Liver (tissue), 9 donors: ENCODE results near the gene AUP1. TPM values are rescaled to one million over a fixed set of nuclear protein-coding genes. Genes with fewer than 3 reads are reported as not detected.
A peak's percentile ranks its signal among the peaks of the same experiment; 100 is the strongest.

ENCODE experiments used
- DNase-seq: peaks from one replicate; pipeline ENCODE4 v3.0.0-alpha.2; 2017; ENCODE audit warnings: low spot score
- H3K27ac ChIP-seq, 2 donors: one replicate each; pipeline ENCODE4 v1.7.0; 2013; ENCODE audit warnings: inconsistent platforms in 2 of 2, low read length in 2 of 2, control low read depth in 1 of 2, low read depth in 1 of 2, mild to moderate bottlenecking in 1 of 2
- H3K27me3 ChIP-seq, 4 donors: one replicate each; pipeline versions ENCODE4 v1.6.1 to v1.7.0; 2013; ENCODE audit warnings: low read length in 3 of 4, inconsistent platforms in 1 of 4, mild to moderate bottlenecking in 1 of 4, moderate library complexity in 1 of 4; ENCODE audit not compliant: control insufficient read depth in 4 of 4, insufficient read depth in 4 of 4
- H3K36me3 ChIP-seq, 4 donors: one replicate each; pipeline versions ENCODE4 v1.6.1 to v1.7.0; 2013; ENCODE audit warnings: low read length in 3 of 4, mild to moderate bottlenecking in 3 of 4, low read depth in 1 of 4, moderate library complexity in 1 of 4; ENCODE audit not compliant: control insufficient read depth in 4 of 4, insufficient read depth in 3 of 4
- H3K4me1 ChIP-seq, 4 donors: one replicate each; pipeline versions ENCODE4 v1.6.1 to v1.7.0; 2013; ENCODE audit warnings: low read length in 3 of 4, mild to moderate bottlenecking in 3 of 4, moderate library complexity in 1 of 4; ENCODE audit not compliant: control insufficient read depth in 4 of 4, insufficient read depth in 4 of 4
- H3K4me3 ChIP-seq, 3 donors: one replicate each; pipeline versions ENCODE4 v1.6.1 to v1.7.0; 2013; ENCODE audit warnings: low read length in 3 of 3, control low read depth in 1 of 3, low read depth in 1 of 3, mild to moderate bottlenecking in 1 of 3
- H3K9ac ChIP-seq, 2 donors: one replicate each; pipeline ENCODE4 v1.7.0; 2013; ENCODE audit warnings: low read length in 2 of 2, mild to moderate bottlenecking in 2 of 2, moderate library complexity in 2 of 2, control low read depth in 1 of 2, low read depth in 1 of 2
- H3K9me3 ChIP-seq, 4 donors: one replicate each; pipeline versions ENCODE4 v1.6.1 to v1.7.0; 2013; ENCODE audit warnings: low read length in 3 of 4; ENCODE audit not compliant: control insufficient read depth in 4 of 4
- CTCF ChIP-seq: fragments of 150-350 bp; IDR thresholded peaks from 2 replicates; pipeline ENCODE4 v1.5.1; 2017; ENCODE audit warnings: improper control_type of control experiment, low read depth, low read length; ENCODE audit not compliant: missing input control
- EGR1 ChIP-seq, 2 donors: IDR thresholded peaks; 2 replicates each; pipeline ENCODE4 v1.6.1; 2016 to 2018; ENCODE audit warnings: antibody characterized with exemption in 2 of 2, low read depth in 2 of 2
- FOXA1 ChIP-seq: IDR thresholded peaks from 2 replicates; pipeline ENCODE4 v1.6.1; 2016; ENCODE audit warnings: antibody characterized with exemption
- FOXA2 ChIP-seq: IDR thresholded peaks from 2 replicates; pipeline ENCODE4 v1.6.1; 2016; ENCODE audit warnings: antibody characterized with exemption
- GABPA ChIP-seq, 2 donors: IDR thresholded peaks in 1 of 2; conservative IDR thresholded peaks in 1 of 2; 2 replicates each; pipeline ENCODE4 v1.6.1; 2016; ENCODE audit warnings: antibody characterized with exemption in 2 of 2, mild to moderate bottlenecking in 1 of 2, moderate library complexity in 1 of 2
- HNF4A ChIP-seq, 2 donors: conservative IDR thresholded peaks; 2 replicates each; pipeline ENCODE4 v1.6.1; 2016; ENCODE audit warnings: antibody characterized with exemption in 2 of 2, mild to moderate bottlenecking in 2 of 2
- HNF4G ChIP-seq: IDR thresholded peaks from 2 replicates; pipeline ENCODE4 v1.6.1; 2016; ENCODE audit warnings: antibody characterized with exemption
- JUND ChIP-seq, 2 donors: IDR thresholded peaks; 2 replicates each; pipeline ENCODE4 v1.6.1; 2016; ENCODE audit warnings: antibody characterized with exemption in 2 of 2
- NR2F2 ChIP-seq: IDR thresholded peaks from 2 replicates; pipeline ENCODE4 v1.6.1; 2016; ENCODE audit warnings: antibody characterized with exemption
- RAD21 ChIP-seq, 2 donors: IDR thresholded peaks; 2 replicates each; pipeline ENCODE4 v1.6.1; 2016; ENCODE audit warnings: antibody characterized with exemption in 2 of 2, mild to moderate bottlenecking in 2 of 2
- RXRA ChIP-seq, 2 donors: IDR thresholded peaks; 2 replicates each; pipeline ENCODE4 v1.6.1; 2017 to 2018; ENCODE audit warnings: antibody characterized with exemption in 2 of 2, mild to moderate bottlenecking in 1 of 2
- SP1 ChIP-seq: IDR thresholded peaks from 2 replicates; pipeline ENCODE4 v1.6.1; 2018; ENCODE audit warnings: antibody characterized with exemption, mild to moderate bottlenecking
- TAF1 ChIP-seq: conservative IDR thresholded peaks from 2 replicates; pipeline ENCODE4 v1.6.1; 2016; ENCODE audit warnings: antibody characterized with exemption, mild to moderate bottlenecking
- YY1 ChIP-seq: IDR thresholded peaks from 2 replicates; pipeline ENCODE4 v1.6.1; 2016; ENCODE audit warnings: antibody characterized with exemption, mild to moderate bottlenecking
- ZBTB33 ChIP-seq: IDR thresholded peaks from 2 replicates; pipeline ENCODE4 v1.6.1; 2016; ENCODE audit warnings: antibody characterized with exemption
- WGBS: extraction: QIAGEN DNeasy Blood & Tissue Kit; methylation state at CpG from one replicate; pipeline ENCODE4 v1.1.7; 2013; 5-methylcytosine and 5-hydroxymethylcytosine counted together
- polyA plus RNA-seq, 2 donors: library from polyadenylated mRNA; stranded (reverse) in 1 of 2; unstranded in 1 of 2; fragments of 200-250 nt in 1 of 2; fragments of >200 nt in 1 of 2; fragmentation: Nextera tagmentation in 1 of 2; extraction: Ambion mirVana in 1 of 2; gene quantifications; one replicate each; pipeline versions ENCODE4 v1.2.1 to v1.2.3, GENCODE V29; 2013 to 2015
- total RNA-seq, 2 donors: library from RNA; depleted of rRNA; stranded (reverse); fragments of >200 nt; gene quantifications; one replicate each; pipeline ENCODE4 v1.2.3, GENCODE V29; 2014
- TF ChIP-seq, protein P1 (sequence below): IDR thresholded peaks from 2 replicates; pipeline ENCODE4 v1.6.1; 2016; ENCODE audit warnings: antibody characterized with exemption, mild to moderate bottlenecking
- TF ChIP-seq, protein P2 (sequence below): IDR thresholded peaks from 2 replicates; pipeline ENCODE4 v1.6.1; 2016; ENCODE audit warnings: antibody characterized with exemption
- TF ChIP-seq, protein P3 (sequence below): IDR thresholded peaks from 2 replicates; pipeline ENCODE4 v1.6.1; 2016; ENCODE audit warnings: antibody characterized with exemption
- donor health status: healthy.
- donor health status: healthy.
- donor health status: healthy.
- donor health status: healthy.
- donor health status: healthy.

AUP1 gene
- total and polyA plus RNA-seq, 4 donors, result 62.6 to 126 (median 109) TPM

DNA sequence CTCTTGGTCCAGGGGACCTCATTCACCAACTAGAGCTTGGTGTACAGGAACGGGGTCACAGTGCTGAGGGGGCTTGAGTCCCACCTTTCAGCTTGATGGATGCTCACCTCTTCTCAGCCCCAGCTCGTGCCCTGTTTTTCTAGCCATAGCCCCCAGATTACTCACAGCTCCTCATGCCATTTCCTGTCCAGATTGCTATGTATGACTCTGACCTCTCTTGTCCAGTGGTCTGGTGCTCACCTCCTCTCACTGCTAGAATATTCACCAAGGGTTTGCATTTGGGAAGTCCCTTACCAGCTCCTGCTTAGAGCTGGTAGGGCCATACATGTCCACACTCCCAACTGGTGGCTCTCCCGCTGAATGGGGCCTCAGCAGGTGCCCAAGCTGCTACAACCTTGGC is 36.0 kb downstream of the AUP1 start (continued):
- TF ChIP-seq, protein P1, sequence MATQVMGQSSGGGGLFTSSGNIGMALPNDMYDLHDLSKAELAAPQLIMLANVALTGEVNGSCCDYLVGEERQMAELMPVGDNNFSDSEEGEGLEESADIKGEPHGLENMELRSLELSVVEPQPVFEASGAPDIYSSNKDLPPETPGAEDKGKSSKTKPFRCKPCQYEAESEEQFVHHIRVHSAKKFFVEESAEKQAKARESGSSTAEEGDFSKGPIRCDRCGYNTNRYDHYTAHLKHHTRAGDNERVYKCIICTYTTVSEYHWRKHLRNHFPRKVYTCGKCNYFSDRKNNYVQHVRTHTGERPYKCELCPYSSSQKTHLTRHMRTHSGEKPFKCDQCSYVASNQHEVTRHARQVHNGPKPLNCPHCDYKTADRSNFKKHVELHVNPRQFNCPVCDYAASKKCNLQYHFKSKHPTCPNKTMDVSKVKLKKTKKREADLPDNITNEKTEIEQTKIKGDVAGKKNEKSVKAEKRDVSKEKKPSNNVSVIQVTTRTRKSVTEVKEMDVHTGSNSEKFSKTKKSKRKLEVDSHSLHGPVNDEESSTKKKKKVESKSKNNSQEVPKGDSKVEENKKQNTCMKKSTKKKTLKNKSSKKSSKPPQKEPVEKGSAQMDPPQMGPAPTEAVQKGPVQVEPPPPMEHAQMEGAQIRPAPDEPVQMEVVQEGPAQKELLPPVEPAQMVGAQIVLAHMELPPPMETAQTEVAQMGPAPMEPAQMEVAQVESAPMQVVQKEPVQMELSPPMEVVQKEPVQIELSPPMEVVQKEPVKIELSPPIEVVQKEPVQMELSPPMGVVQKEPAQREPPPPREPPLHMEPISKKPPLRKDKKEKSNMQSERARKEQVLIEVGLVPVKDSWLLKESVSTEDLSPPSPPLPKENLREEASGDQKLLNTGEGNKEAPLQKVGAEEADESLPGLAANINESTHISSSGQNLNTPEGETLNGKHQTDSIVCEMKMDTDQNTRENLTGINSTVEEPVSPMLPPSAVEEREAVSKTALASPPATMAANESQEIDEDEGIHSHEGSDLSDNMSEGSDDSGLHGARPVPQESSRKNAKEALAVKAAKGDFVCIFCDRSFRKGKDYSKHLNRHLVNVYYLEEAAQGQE, result no peak
- TF ChIP-seq FOXA2, result no peak

- Histone ChIP-seq H3K9me3 (no peaks in the 10 kb centered on the region), H3K36me3 (peaks cover 10 to 16% (median 14%) of the 10 kb centered on the region in 4 donors), H3K27ac (peak overlapping the region; percentile 4 to 57), H3K4me1 (peaks cover 38 to 82% (median 65%) of the 10 kb centered on the region in 4 donors), H3K27me3 (no peaks in the 10 kb centered on the region), H3K4me3 (no peak overlapping the region), H3K9ac (no peak overlapping the region)
- no peak for DNase-seq
- 45% methylated on average over 12 of the region's 12 CpGs for WGBS
- TF ChIP-seq CTCF (no peak), EGR1 (IDR thresholded peaks at IDR 0.05; ENCODE audit: low read depth in 2 of 2) (peak in 1 of 2 donors; percentile 39), RAD21 (IDR thresholded peaks at IDR 0.05) (peak; percentile 15 to 28), HNF4G (peak; percentile 67), RXRA (IDR thresholded peaks at IDR 0.05) (peak; percentile 89 to 91), GABPA (IDR thresholded peaks at IDR 0.05 in 1 of 2, conservative IDR thresholded peaks at IDR 0.05 in 1 of 2) (peak in 1 of 2 donors; percentile 74), YY1 (peak; percentile 79), TAF1 (no peak), NR2F2 (no peak), FOXA2 (no peak), SP1 (peak; percentile 69), FOXA1 (no peak), ZBTB33 (peak; percentile 69), HNF4A (conservative IDR thresholded peaks at IDR 0.05) (peak; percentile 84 to 95), JUND (IDR thresholded peaks at IDR 0.05) (peak in 1 of 2 donors; percentile 65)
- TF ChIP-seq, protein P1, result peak; percentile 44
- TF ChIP-seq, protein P2, sequence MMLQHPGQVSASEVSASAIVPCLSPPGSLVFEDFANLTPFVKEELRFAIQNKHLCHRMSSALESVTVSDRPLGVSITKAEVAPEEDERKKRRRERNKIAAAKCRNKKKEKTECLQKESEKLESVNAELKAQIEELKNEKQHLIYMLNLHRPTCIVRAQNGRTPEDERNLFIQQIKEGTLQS, result peak; percentile 24
- TF ChIP-seq, protein P3, sequence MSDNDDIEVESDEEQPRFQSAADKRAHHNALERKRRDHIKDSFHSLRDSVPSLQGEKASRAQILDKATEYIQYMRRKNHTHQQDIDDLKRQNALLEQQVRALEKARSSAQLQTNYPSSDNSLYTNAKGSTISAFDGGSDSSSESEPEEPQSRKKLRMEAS, result peak; percentile 84
These were observed 37.6 kb downstream of the AUP1 start for GRCh38 chr2:74491648-74492544.
